ENCODE data around the gene CCNE1. TPM values are rescaled to one million over a fixed set of nuclear protein-coding genes. Genes with fewer than 3 reads are reported as not detected.

Gene CCNE1
- total RNA-seq, 1 donor from 2014 or later: 29.7 TPM

GRCh38 chr19:29832801-29833200, 21.0 kb downstream of the CCNE1 start:
- no peak for DNase-seq (ENCODE audit: low read depth, low spot score)
- no peak for TF ChIP-seq CTCF (conservative IDR thresholded peaks at IDR 0.05)
- Mint-ChIP-seq H3K36me3 (ENCODE audit: low read depth) (no peaks in the 10 kb centered on the region), H3K27ac (ENCODE audit: unreplicated experiment) (no peak overlapping the region), H3K4me3 (no peak overlapping the region), H3K4me1 (no peaks in the 10 kb centered on the region), H3K9me3 (no peaks in the 10 kb centered on the region), H3K27me3 (ENCODE audit: low read depth) (peaks cover 39% of the 10 kb centered on the region)

GRCh38 chr19:29833614-29834261, 21.9 kb downstream of the CCNE1 start:
- no peak for TF ChIP-seq CTCF (conservative IDR thresholded peaks at IDR 0.05)
- Mint-ChIP-seq H3K4me3 (no peak overlapping the region), H3K4me1 (no peaks in the 10 kb centered on the region), H3K27me3 (ENCODE audit: low read depth) (peaks cover 39% of the 10 kb centered on the region), H3K9me3 (no peaks in the 10 kb centered on the region), H3K27ac (ENCODE audit: unreplicated experiment) (no peak overlapping the region), H3K36me3 (ENCODE audit: low read depth) (no peaks in the 10 kb centered on the region)
- no peak for DNase-seq (ENCODE audit: low read depth, low spot score)

- Mint-ChIP-seq H3K4me1 (no peaks in the 10 kb centered on the region), H3K27ac (ENCODE audit: unreplicated experiment) (no peak overlapping the region), H3K9me3 (no peaks in the 10 kb centered on the region), H3K36me3 (ENCODE audit: low read depth) (no peaks in the 10 kb centered on the region), H3K27me3 (ENCODE audit: low read depth) (peaks cover 41% of the 10 kb centered on the region), H3K4me3 (no peak overlapping the region)
- no peak for TF ChIP-seq CTCF (conservative IDR thresholded peaks at IDR 0.05)
- DNase-seq (ENCODE audit: low read depth, low spot score): no peak
These were observed 23.4 kb downstream of the CCNE1 start for GRCh38 chr19:29834991-29835846.

- Mint-ChIP-seq H3K4me3 (no peak overlapping the region), H3K27ac (ENCODE audit: unreplicated experiment) (no peak overlapping the region), H3K4me1 (peaks cover 3% of the 10 kb centered on the region), H3K36me3 (ENCODE audit: low read depth) (no peaks in the 10 kb centered on the region), H3K9me3 (no peaks in the 10 kb centered on the region), H3K27me3 (ENCODE audit: low read depth) (peaks cover 41% of the 10 kb centered on the region)
- no peak for DNase-seq (ENCODE audit: low read depth, low spot score)
- no peak for TF ChIP-seq CTCF (conservative IDR thresholded peaks at IDR 0.05)
These were observed 24.6 kb downstream of the CCNE1 start for GRCh38 chr19:29836409-29836825.

- Mint-ChIP-seq H3K27me3 (ENCODE audit: low read depth) (peaks cover 51% of the 10 kb centered on the region), H3K4me1 (peaks cover 11% of the 10 kb centered on the region), H3K9me3 (no peaks in the 10 kb centered on the region), H3K27ac (ENCODE audit: unreplicated experiment) (no peak overlapping the region), H3K4me3 (no peak overlapping the region), H3K36me3 (ENCODE audit: low read depth) (no peaks in the 10 kb centered on the region)
- no peak for DNase-seq (ENCODE audit: low read depth, low spot score)
- no peak for TF ChIP-seq CTCF (conservative IDR thresholded peaks at IDR 0.05)
These were observed 25.7 kb downstream of the CCNE1 start for GRCh38 chr19:29837448-29837981.

Measured in neural crest cell (in vitro differentiated cells).